Gastrocnemius medialis (tissue), 4 donors: ENCODE measurements around the gene CHD6.

Source experiments
- POLR2A ChIP-seq, 2 donors: fragments of 450-650 bp; IDR thresholded peaks; one replicate each; pipeline ENCODE4 v1.6.1; 2017; ENCODE audit warnings: antibody characterized with exemption in 2 of 2, mild to moderate bottlenecking in 2 of 2, moderate library complexity in 2 of 2
- TF ChIP-seq, protein P1 (sequence below), 5 experiments: fragments of 450-650 bp in 3 of 5; fragments of 200-600 bp in 2 of 5; sonication (generic) in 2 of 5; IDR thresholded peaks in 4 of 5; conservative IDR thresholded peaks in 1 of 5; 1 replicate in 4 of 5; 2 replicates in 1 of 5; pipeline ENCODE4 v1.5.1; 2016 to 2019; ENCODE audit warnings: antibody characterized with exemption in 5 of 5, mild to moderate bottlenecking in 3 of 5, moderate library complexity in 3 of 5

DNA sequence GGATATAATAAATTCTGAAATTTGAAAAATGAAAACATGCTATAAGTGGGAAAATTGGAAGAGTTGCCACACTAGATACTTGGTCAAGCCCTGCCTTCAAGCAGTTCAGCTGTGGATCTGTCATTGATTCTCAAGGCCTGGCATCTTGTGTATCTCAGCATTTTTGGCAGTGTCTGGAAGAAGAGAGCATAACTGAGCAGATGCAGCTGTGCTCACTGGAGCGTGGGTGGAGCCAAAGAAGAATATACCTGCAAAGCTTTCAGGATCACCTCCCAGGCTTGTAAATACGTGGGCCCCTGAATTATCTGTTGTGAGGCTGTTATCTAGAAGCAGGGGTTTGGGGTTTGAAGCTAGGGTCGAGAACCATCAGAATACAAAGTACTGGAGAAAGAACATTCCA lies 31.3 kb upstream of the CHD6 start:
- TF ChIP-seq, protein P1, sequence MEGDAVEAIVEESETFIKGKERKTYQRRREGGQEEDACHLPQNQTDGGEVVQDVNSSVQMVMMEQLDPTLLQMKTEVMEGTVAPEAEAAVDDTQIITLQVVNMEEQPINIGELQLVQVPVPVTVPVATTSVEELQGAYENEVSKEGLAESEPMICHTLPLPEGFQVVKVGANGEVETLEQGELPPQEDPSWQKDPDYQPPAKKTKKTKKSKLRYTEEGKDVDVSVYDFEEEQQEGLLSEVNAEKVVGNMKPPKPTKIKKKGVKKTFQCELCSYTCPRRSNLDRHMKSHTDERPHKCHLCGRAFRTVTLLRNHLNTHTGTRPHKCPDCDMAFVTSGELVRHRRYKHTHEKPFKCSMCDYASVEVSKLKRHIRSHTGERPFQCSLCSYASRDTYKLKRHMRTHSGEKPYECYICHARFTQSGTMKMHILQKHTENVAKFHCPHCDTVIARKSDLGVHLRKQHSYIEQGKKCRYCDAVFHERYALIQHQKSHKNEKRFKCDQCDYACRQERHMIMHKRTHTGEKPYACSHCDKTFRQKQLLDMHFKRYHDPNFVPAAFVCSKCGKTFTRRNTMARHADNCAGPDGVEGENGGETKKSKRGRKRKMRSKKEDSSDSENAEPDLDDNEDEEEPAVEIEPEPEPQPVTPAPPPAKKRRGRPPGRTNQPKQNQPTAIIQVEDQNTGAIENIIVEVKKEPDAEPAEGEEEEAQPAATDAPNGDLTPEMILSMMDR (IDR thresholded peaks at IDR 0.05 in 4 of 5, conservative IDR thresholded peaks at IDR 0.05 in 1 of 5): no peak
- no peak for TF ChIP-seq POLR2A (IDR thresholded peaks at IDR 0.05)
